GM23248 (cell line): ENCODE measurements around the gene PLCH1.

Experiments
- EZH2 ChIP-seq: fragments of 200-600 bp; sonication (generic); IDR thresholded peaks from 2 replicates; pipeline ENCODE4 v1.6.1; 2018; ENCODE audit warnings: antibody characterized with exemption, mild to moderate bottlenecking; ENCODE audit not compliant: insufficient read depth, poor library complexity, severe bottlenecking
- EZH2phosphoT487 ChIP-seq: fragments of 200-600 bp; sonication (generic); IDR thresholded peaks from 2 replicates; pipeline ENCODE4 v1.6.1; 2018; ENCODE audit warnings: antibody characterized with exemption, moderate library complexity, mild to moderate bottlenecking, low read depth; ENCODE audit not compliant: insufficient read depth

GRCh38 chr3:155402656-155403055, 342.2 kb downstream of the PLCH1 start:
- TF ChIP-seq EZH2phosphoT487, result no peak
- TF ChIP-seq EZH2, result no peak
